GM12878 (cell line): ENCODE measurements around the gene CUL4A. TPM values are rescaled to one million over a fixed set of nuclear protein-coding genes. Genes with fewer than 3 reads are reported as not detected.

Source experiments
- ATAC-seq: fragments of 200-7000 bp; cut with Tn5 transposase; 3 replicates; pipeline ENCODE4 v1.9.1; 2020; ENCODE audit warnings: mild to moderate bottlenecking, moderate library complexity
- BruUV-seq: library from RNA; stranded (reverse); fragments of 400-500 nt; replicated peaks from 2 replicates; lab custom pipeline; 2021; lab: Mats Ljungman, UMichigan
- CTCF ChIA-PET: fragments of 300-600 bp; sonication (Branson Sonifier 250); formaldehyde crosslinking; extraction: SDS; loops from one replicate; lab custom pipeline; 2021; ENCODE audit warnings: inconsistent platforms; lab: Yijun Ruan, JAX
- POLR2A ChIA-PET: fragments of 350-600 bp; formaldehyde crosslinking; extraction: SDS; loops from one replicate; lab custom pipeline; 2021; ENCODE audit warnings: inconsistent platforms; lab: Charles Lee
- RAD21 ChIA-PET: fragments of 300-600 bp; sonication (Branson Sonifier 250); formaldehyde crosslinking; loops from one replicate; lab custom pipeline; 2023; ENCODE audit warnings: antibody characterized with exemption; ENCODE audit not compliant: unreplicated experiment; lab: Charles Lee
- SMC1A ChIA-PET: fragments of 300-600 bp; sonication (Branson Sonifier 250); formaldehyde crosslinking; loops from one replicate; lab custom pipeline; 2023; ENCODE audit not compliant: unreplicated experiment, uncharacterized antibody; lab: Charles Lee
- DNase-seq: peaks from one replicate; pipeline ENCODE4 v3.0.0-alpha.2; 2011; ENCODE audit warnings: low read depth, low spot score
- FAIRE-seq: peaks from 3 replicates; lab custom pipeline; 2011; peaks lifted over from hg19 to GRCh38; lab: Jason Lieb, UNC
- H2AFZ ChIP-seq: 2 replicates; pipeline ENCODE4 v1.6.0; 2011; ENCODE audit warnings: low read depth, low read length, control low read depth; ENCODE audit not compliant: control insufficient read depth
- H3K27ac ChIP-seq: 2 replicates; pipeline ENCODE4 v1.5.1; 2011; ENCODE audit warnings: control low read depth; ENCODE audit not compliant: control insufficient read depth, insufficient read depth
- H3K27me3 ChIP-seq, 2 experiments: replicated peaks in 1 of 2; 2 replicates each; pipeline versions ENCODE4 v1.6.0 to v1.6.1; 2011; ENCODE audit warnings: low read length in 1 of 2; ENCODE audit not compliant: control insufficient read depth in 2 of 2, insufficient read depth in 2 of 2
- H3K36me3 ChIP-seq, 2 experiments: 2 replicates each; pipeline ENCODE4 v1.5.1; 2011; ENCODE audit warnings: low read length in 1 of 2; ENCODE audit not compliant: control insufficient read depth in 2 of 2, insufficient read depth in 2 of 2
- H3K4me1 ChIP-seq: 2 replicates; pipeline ENCODE4 v1.6.1; 2011; ENCODE audit warnings: mild to moderate bottlenecking, low read length, moderate library complexity, mixed read lengths; ENCODE audit not compliant: control insufficient read depth, insufficient read depth
- H3K4me2 ChIP-seq: 2 replicates; pipeline ENCODE4 v1.6.0; 2011; ENCODE audit warnings: control low read depth; ENCODE audit not compliant: control insufficient read depth, insufficient read depth
- H3K4me3 ChIP-seq: fragments of 200-600 bp; sonication (generic); 2 replicates; pipeline ENCODE4 v1.5.1; 2016
- H3K79me2 ChIP-seq: 2 replicates; pipeline ENCODE4 v1.6.0; 2011; ENCODE audit warnings: low read length; ENCODE audit not compliant: control insufficient read depth, insufficient read depth
- H3K9ac ChIP-seq: 2 replicates; pipeline ENCODE4 v1.8.0; 2011; ENCODE audit warnings: low read length, control low read depth, mixed read lengths; ENCODE audit not compliant: control insufficient read depth, insufficient read depth
- H3K9me3 ChIP-seq: replicated peaks from 3 replicates; pipeline ENCODE4 v1.5.1; 2011; ENCODE audit warnings: mild to moderate bottlenecking, low read length; ENCODE audit not compliant: control insufficient read depth, insufficient read depth
- H4K20me1 ChIP-seq: 2 replicates; pipeline ENCODE4 v1.6.0; 2011; ENCODE audit not compliant: control insufficient read depth, insufficient read depth
- CREB1 ChIP-seq: IDR thresholded peaks from 2 replicates; pipeline ENCODE4 v1.6.1; 2012; ENCODE audit warnings: low read depth, mild to moderate bottlenecking, inconsistent platforms
- EP300 ChIP-seq, 2 experiments: fragments of 150-350 bp in 1 of 2; IDR thresholded peaks; 2 replicates each; pipeline ENCODE4 v1.6.1; 2011 to 2012; ENCODE audit warnings: low read depth in 2 of 2, low read length in 2 of 2, borderline replicate concordance in 1 of 2, improper control_type of control experiment in 1 of 2, inconsistent platforms in 1 of 2; ENCODE audit not compliant: control insufficient read depth in 1 of 2
- FOS ChIP-seq: IDR thresholded peaks from 3 replicates; pipeline ENCODE4 v1.6.1; 2011; ENCODE audit warnings: borderline replicate concordance; ENCODE audit not compliant: insufficient read length; ENCODE audit errors: extremely low read depth
- HDAC2 ChIP-seq: fragments of 200-600 bp; sonication (generic); IDR thresholded peaks from 2 replicates; pipeline ENCODE4 v1.6.1; 2017
- IKZF1 ChIP-seq: fragments of 450-650 bp; conservative IDR thresholded peaks from 2 replicates; pipeline ENCODE4 v1.6.1; 2017; ENCODE audit warnings: antibody characterized with exemption, mild to moderate bottlenecking
- IKZF2 ChIP-seq, 2 experiments: fragments of 450-650 bp; IDR thresholded peaks; 2 replicates each; pipeline ENCODE4 v1.6.1; 2017; ENCODE audit warnings: mild to moderate bottlenecking in 2 of 2, moderate library complexity in 2 of 2
- NR2C1 ChIP-seq: fragments of 450-650 bp; IDR thresholded peaks from 2 replicates; pipeline ENCODE4 v1.6.1; 2017; ENCODE audit warnings: antibody characterized with exemption, mild to moderate bottlenecking, moderate library complexity
- POLR2AphosphoS5 ChIP-seq: IDR thresholded peaks from 2 replicates; pipeline ENCODE4 v1.6.1; 2011; ENCODE audit warnings: mild to moderate bottlenecking, low read length, inconsistent platforms
- RBBP5 ChIP-seq: fragments of 200-600 bp; sonication (generic); conservative IDR thresholded peaks from 2 replicates; pipeline ENCODE4 v1.6.1; 2016
- STAT3 ChIP-seq: IDR thresholded peaks from 2 replicates; pipeline ENCODE4 v1.6.1; 2011; ENCODE audit warnings: low read depth, low read length, improper control_type of control experiment
- TCF7 ChIP-seq: IDR thresholded peaks from 2 replicates; pipeline ENCODE4 v1.6.1; 2014; ENCODE audit warnings: antibody characterized with exemption, borderline replicate concordance
- WGBS: methylation state at CpG from one replicate; pipeline ENCODE4 v1.1.6; 2016; ENCODE audit warnings: low lambda C conversion rate; ENCODE audit not compliant: insufficient replicate concordance, insufficient coverage; ENCODE audit errors: missing lambda C conversion rate; 5-methylcytosine and 5-hydroxymethylcytosine counted together
- in situ Hi-C: fragments of 300-500 bp; cut with MboI; formaldehyde crosslinking; loops from 9 replicates; pipeline ENCODE4 v1.14.3; 2018; ENCODE audit warnings: mixed read lengths
- intact Hi-C: fragments of 100-400 bp; cut with micrococcal nuclease; formaldehyde crosslinking; loops from one replicate; pipeline ENCODE4 v1.14.2; 2022; ENCODE audit not compliant: unreplicated experiment
- polyA plus RNA-seq, 11 experiments: library from polyadenylated mRNA; depleted of rRNA in 4 of 11; unstranded in 6 of 11; stranded (reverse) in 5 of 11; fragments of >200 nt; fragmentation: Nextera tagmentation in 4 of 11; fragmentation: Illumina TruSeq in 1 of 11; extraction: Ambion mirVana in 4 of 11; extraction: Trizol in 1 of 11; gene quantifications; 1 replicate in 1 of 11; 2 replicates in 10 of 11; pipeline versions ENCODE4 v1.2.1 to v1.2.3, GENCODE V29; 2011 to 2016; ENCODE audit warnings: inconsistent platforms in 2 of 11, missing spikeins in 2 of 11, low read depth in 1 of 11
- total RNA-seq, 4 experiments: library from RNA; depleted of rRNA in 3 of 4; stranded (reverse); fragments of >200 nt in 3 of 4; fragmentation: Illumina TruSeq in 1 of 4; extraction: Trizol in 1 of 4; gene quantifications; 2 replicates each; pipeline versions ENCODE4 v1.2.1 to v1.2.3, GENCODE V29; 2013 to 2021
- TF ChIP-seq, protein P1 (sequence below): fragments of 150-350 bp; IDR thresholded peaks from 2 replicates; pipeline ENCODE4 v1.6.1; 2014; ENCODE audit warnings: mild to moderate bottlenecking, low read depth, low read length
- TF ChIP-seq, protein P2 (sequence below): fragments of 150-350 bp; IDR thresholded peaks from 2 replicates; pipeline ENCODE4 v1.6.1; 2016; ENCODE audit warnings: low read depth, low read length
- TF ChIP-seq, protein P3 (sequence below): fragments of 450-650 bp; IDR thresholded peaks from 2 replicates; pipeline ENCODE4 v1.6.1; 2017; ENCODE audit warnings: antibody characterized with exemption, mild to moderate bottlenecking, moderate library complexity

CUL4A gene
- total and polyA plus RNA-seq, 10 of the 15 experiments (the other 5 are each of a cell fraction or from before 2014, with no cell fraction given), result 19.7 to 74.3 (median 55.6) TPM

DNA sequence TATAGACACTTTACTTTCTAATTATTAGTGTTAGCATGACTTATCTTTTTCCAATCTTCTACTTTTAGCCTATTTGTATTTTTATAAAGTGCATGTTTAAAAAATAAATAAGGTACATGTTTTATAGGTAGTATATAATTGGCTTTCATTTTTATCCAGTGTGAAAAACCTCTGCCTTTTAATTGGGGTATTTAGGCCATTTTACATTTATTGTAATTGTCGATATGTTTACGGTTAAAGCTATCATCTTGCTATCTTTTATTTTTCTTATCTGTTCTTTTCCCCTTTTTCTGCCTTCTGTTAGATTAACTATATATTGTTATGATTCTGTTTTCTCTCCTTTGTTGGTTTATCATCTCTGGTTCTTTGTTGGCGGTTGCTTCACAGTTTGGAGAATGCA is 41.8 kb upstream of the CUL4A start:
- Histone ChIP-seq H3K9me3 (no peaks in the 10 kb centered on the region), H4K20me1 (no peaks in the 10 kb centered on the region), H3K27ac (no peak overlapping the region), H3K36me3 (peaks cover 0 to 6% of the 10 kb centered on the region in 2 experiments; a peak in 3 of 4 replicates), H3K79me2 (no peaks in the 10 kb centered on the region), H3K4me2 (no peak overlapping the region), H2AFZ (no peak overlapping the region), H3K27me3 (no peaks in the 10 kb centered on the region), H3K4me3 (no peak overlapping the region), H3K9ac (no peak overlapping the region), H3K4me1 (no peaks in the 10 kb centered on the region)
- intact Hi-C loops (no loop called here), in situ Hi-C loops (no loop called here)
- CTCF ChIA-PET, result no interaction called here
- SMC1A ChIA-PET, result no interaction called here
- TF ChIP-seq NR2C1, result no peak
- TF ChIP-seq EP300 (IDR thresholded peaks at IDR 0.05; ENCODE audit: borderline replicate concordance in 1 of 2, control insufficient read depth in 1 of 2, low read depth in 2 of 2, low read length in 2 of 2), result no peak
- no peak for TF ChIP-seq FOS
- no peak for TF ChIP-seq HDAC2
- TF ChIP-seq POLR2AphosphoS5, result no peak
- TF ChIP-seq IKZF2 (IDR thresholded peaks at IDR 0.05), result no peak
- TF ChIP-seq, protein P1, sequence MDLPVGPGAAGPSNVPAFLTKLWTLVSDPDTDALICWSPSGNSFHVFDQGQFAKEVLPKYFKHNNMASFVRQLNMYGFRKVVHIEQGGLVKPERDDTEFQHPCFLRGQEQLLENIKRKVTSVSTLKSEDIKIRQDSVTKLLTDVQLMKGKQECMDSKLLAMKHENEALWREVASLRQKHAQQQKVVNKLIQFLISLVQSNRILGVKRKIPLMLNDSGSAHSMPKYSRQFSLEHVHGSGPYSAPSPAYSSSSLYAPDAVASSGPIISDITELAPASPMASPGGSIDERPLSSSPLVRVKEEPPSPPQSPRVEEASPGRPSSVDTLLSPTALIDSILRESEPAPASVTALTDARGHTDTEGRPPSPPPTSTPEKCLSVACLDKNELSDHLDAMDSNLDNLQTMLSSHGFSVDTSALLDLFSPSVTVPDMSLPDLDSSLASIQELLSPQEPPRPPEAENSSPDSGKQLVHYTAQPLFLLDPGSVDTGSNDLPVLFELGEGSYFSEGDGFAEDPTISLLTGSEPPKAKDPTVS, result no peak
- no peak for TF ChIP-seq TCF7
- TF ChIP-seq STAT3, result no peak
- TF ChIP-seq IKZF1, result no peak
- TF ChIP-seq, protein P2, sequence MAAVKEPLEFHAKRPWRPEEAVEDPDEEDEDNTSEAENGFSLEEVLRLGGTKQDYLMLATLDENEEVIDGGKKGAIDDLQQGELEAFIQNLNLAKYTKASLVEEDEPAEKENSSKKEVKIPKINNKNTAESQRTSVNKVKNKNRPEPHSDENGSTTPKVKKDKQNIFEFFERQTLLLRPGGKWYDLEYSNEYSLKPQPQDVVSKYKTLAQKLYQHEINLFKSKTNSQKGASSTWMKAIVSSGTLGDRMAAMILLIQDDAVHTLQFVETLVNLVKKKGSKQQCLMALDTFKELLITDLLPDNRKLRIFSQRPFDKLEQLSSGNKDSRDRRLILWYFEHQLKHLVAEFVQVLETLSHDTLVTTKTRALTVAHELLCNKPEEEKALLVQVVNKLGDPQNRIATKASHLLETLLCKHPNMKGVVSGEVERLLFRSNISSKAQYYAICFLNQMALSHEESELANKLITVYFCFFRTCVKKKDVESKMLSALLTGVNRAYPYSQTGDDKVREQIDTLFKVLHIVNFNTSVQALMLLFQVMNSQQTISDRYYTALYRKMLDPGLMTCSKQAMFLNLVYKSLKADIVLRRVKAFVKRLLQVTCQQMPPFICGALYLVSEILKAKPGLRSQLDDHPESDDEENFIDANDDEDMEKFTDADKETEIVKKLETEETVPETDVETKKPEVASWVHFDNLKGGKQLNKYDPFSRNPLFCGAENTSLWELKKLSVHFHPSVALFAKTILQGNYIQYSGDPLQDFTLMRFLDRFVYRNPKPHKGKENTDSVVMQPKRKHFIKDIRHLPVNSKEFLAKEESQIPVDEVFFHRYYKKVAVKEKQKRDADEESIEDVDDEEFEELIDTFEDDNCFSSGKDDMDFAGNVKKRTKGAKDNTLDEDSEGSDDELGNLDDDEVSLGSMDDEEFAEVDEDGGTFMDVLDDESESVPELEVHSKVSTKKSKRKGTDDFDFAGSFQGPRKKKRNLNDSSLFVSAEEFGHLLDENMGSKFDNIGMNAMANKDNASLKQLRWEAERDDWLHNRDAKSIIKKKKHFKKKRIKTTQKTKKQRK, result no peak
- TF ChIP-seq, protein P3, sequence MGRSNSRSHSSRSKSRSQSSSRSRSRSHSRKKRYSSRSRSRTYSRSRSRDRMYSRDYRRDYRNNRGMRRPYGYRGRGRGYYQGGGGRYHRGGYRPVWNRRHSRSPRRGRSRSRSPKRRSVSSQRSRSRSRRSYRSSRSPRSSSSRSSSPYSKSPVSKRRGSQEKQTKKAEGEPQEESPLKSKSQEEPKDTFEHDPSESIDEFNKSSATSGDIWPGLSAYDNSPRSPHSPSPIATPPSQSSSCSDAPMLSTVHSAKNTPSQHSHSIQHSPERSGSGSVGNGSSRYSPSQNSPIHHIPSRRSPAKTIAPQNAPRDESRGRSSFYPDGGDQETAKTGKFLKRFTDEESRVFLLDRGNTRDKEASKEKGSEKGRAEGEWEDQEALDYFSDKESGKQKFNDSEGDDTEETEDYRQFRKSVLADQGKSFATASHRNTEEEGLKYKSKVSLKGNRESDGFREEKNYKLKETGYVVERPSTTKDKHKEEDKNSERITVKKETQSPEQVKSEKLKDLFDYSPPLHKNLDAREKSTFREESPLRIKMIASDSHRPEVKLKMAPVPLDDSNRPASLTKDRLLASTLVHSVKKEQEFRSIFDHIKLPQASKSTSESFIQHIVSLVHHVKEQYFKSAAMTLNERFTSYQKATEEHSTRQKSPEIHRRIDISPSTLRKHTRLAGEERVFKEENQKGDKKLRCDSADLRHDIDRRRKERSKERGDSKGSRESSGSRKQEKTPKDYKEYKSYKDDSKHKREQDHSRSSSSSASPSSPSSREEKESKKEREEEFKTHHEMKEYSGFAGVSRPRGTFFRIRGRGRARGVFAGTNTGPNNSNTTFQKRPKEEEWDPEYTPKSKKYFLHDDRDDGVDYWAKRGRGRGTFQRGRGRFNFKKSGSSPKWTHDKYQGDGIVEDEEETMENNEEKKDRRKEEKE, result no peak
- no peak for TF ChIP-seq RBBP5
- TF ChIP-seq CREB1, result no peak
- WGBS, result 96% methylated on average over 3 of the region's 3 CpGs
- no peak for DNase-seq
- ATAC-seq, result no peak
- RAD21 ChIA-PET, result no interaction called here
- BruUV-seq, result no TSS peak
- POLR2A ChIA-PET, result no interaction called here
- no peak for FAIRE-seq
